Subcutaneous adipose tissue (tissue), 4 donors: ENCODE data around the gene PCSK6. TPM values are rescaled to one million over a fixed set of nuclear protein-coding genes. Genes with fewer than 3 reads are reported as not detected.

ENCODE experiments used
- CTCF ChIP-seq: fragments of 450-650 bp; IDR thresholded peaks from one replicate; pipeline ENCODE4 v1.5.1; 2016; ENCODE audit warnings: low read depth, mild to moderate bottlenecking, control low read depth, antibody characterized with exemption, moderate library complexity
- total RNA-seq, 4 donors: library from RNA; depleted of rRNA; stranded (reverse); fragments of >200 nt; gene quantifications; one replicate each; pipeline ENCODE4 v1.1.0, GENCODE V29; 2016

Gene PCSK6
- total RNA-seq, 4 donors from 2014 or later: 4.4 to 8.7 (median 5.9) TPM

- no peak for TF ChIP-seq CTCF
Observed at GRCh38 chr15:101295607-101296161, 193.8 kb downstream of the PCSK6 start.

- no peak for TF ChIP-seq CTCF
Observed at GRCh38 chr15:101294731-101295606, 194.5 kb downstream of the PCSK6 start, which contains the start of gene SNRPA1. TSS of gene SNRPA1 (minus strand) at chr15:101295248. CDS start at chr15:101295178, 70 bp downstream.

- TF ChIP-seq CTCF: no peak
Observed at GRCh38 chr15:101293122-101293521, 196.4 kb downstream of the PCSK6 start.

GRCh38 chr15:101288905-101289513 lies 200.5 kb downstream of the PCSK6 start:
- no peak for TF ChIP-seq CTCF

GRCh38 chr15:101286471-101287114 lies 202.9 kb downstream of the PCSK6 start:
- TF ChIP-seq CTCF: no peak

- no peak for TF ChIP-seq CTCF
Observed at GRCh38 chr15:101283931-101284330, 205.6 kb downstream of the PCSK6 start.

- TF ChIP-seq CTCF: no peak
Observed at GRCh38 chr15:101280007-101280406, 209.5 kb downstream of the PCSK6 start.
